Neural crest cell (in vitro differentiated cells): ENCODE measurements around the gene SNX25. TPM values are rescaled to one million over a fixed set of nuclear protein-coding genes. Genes with fewer than 3 reads are reported as not detected.
"Not testable (repeated sequence)": the region's sequence is repeated elsewhere in the genome, so short reads cannot be mapped to it uniquely, and the experiment has no call there.

Experiments
- DNase-seq: peaks from one replicate; pipeline ENCODE4 v3.0.0; 2021; ENCODE audit warnings: low read depth, mixed read lengths, low spot score
- H3K27ac Mint-ChIP-seq: one replicate; pipeline ENCODE4 v1.8.0; 2021; ENCODE audit warnings: mild to moderate bottlenecking, mixed read lengths; ENCODE audit not compliant: unreplicated experiment
- H3K27me3 Mint-ChIP-seq: 2 replicates; pipeline ENCODE4 v1.8.0; 2021; ENCODE audit warnings: low read depth, mild to moderate bottlenecking, mixed read lengths
- H3K36me3 Mint-ChIP-seq: 2 replicates; pipeline ENCODE4 v1.8.0; 2021; ENCODE audit warnings: low read depth, mild to moderate bottlenecking, mixed read lengths
- H3K4me1 Mint-ChIP-seq: 2 replicates; pipeline ENCODE4 v1.8.0; 2021; ENCODE audit warnings: mixed read lengths
- H3K4me3 Mint-ChIP-seq: one replicate; pipeline ENCODE4 v1.8.0; 2021; ENCODE audit warnings: mild to moderate bottlenecking, mixed read lengths
- H3K9me3 Mint-ChIP-seq: 2 replicates; pipeline ENCODE4 v1.8.0; 2021; ENCODE audit warnings: mixed read lengths
- CTCF ChIP-seq: fragments of 200-600 bp; sonication (generic); conservative IDR thresholded peaks from 2 replicates; pipeline ENCODE4 v1.5.0; 2021; ENCODE audit warnings: antibody characterized with exemption, mild to moderate bottlenecking
- total RNA-seq: library from RNA; stranded (reverse); gene quantifications from 2 replicates; pipeline ENCODE4 v1.2.1, GENCODE V29; 2021

Gene SNX25
- total RNA-seq, 1 donor from 2014 or later = 9.7 TPM

- peaks cover 4% of the 10 kb centered on the region for H3K36me3 Mint-ChIP-seq
- no peaks in the 10 kb centered on the region for H3K27me3 Mint-ChIP-seq
- no peak for TF ChIP-seq CTCF
- no peaks in the 10 kb centered on the region for H3K9me3 Mint-ChIP-seq
- no peak overlapping the region for H3K4me3 Mint-ChIP-seq
- DNase-seq = no peak
- H3K27ac Mint-ChIP-seq = no peak overlapping the region
- H3K4me1 Mint-ChIP-seq = no peaks in the 10 kb centered on the region
Measured at GRCh38 chr4:185254434-185254833, 45.0 kb downstream of the SNX25 start.

- Mint-ChIP-seq H3K9me3 (no peaks in the 10 kb centered on the region), H3K4me1 (peaks cover 4% of the 10 kb centered on the region), H3K27ac (no peak overlapping the region), H3K4me3 (no peak overlapping the region), H3K36me3 (no peaks in the 10 kb centered on the region), H3K27me3 (no peaks in the 10 kb centered on the region)
- DNase-seq = no peak
- TF ChIP-seq CTCF = no peak
Measured at GRCh38 chr4:185255868-185256267, 46.5 kb downstream of the SNX25 start.

GRCh38 chr4:185256446-185256845 is 47.0 kb downstream of the SNX25 start:
- DNase-seq = no peak
- no peak overlapping the region for H3K27ac Mint-ChIP-seq
- no peak for TF ChIP-seq CTCF
- H3K4me1 Mint-ChIP-seq = peaks cover 4% of the 10 kb centered on the region
- H3K36me3 Mint-ChIP-seq = no peaks in the 10 kb centered on the region
- H3K27me3 Mint-ChIP-seq = no peaks in the 10 kb centered on the region
- H3K9me3 Mint-ChIP-seq = no peaks in the 10 kb centered on the region
- no peak overlapping the region for H3K4me3 Mint-ChIP-seq

GRCh38 chr4:185257086-185257485 is 47.7 kb downstream of the SNX25 start:
- Mint-ChIP-seq H3K9me3 (no peaks in the 10 kb centered on the region), H3K36me3 (no peaks in the 10 kb centered on the region), H3K27me3 (no peaks in the 10 kb centered on the region), H3K4me1 (peaks cover 4% of the 10 kb centered on the region), H3K27ac (no peak overlapping the region), H3K4me3 (no peak overlapping the region)
- DNase-seq = no peak
- no peak for TF ChIP-seq CTCF

GRCh38 chr4:185257694-185258093 is 48.3 kb downstream of the SNX25 start:
- DNase-seq = no peak
- no peak overlapping the region for H3K4me3 Mint-ChIP-seq
- H3K36me3 Mint-ChIP-seq = no peaks in the 10 kb centered on the region
- H3K27ac Mint-ChIP-seq = no peak overlapping the region
- no peaks in the 10 kb centered on the region for H3K27me3 Mint-ChIP-seq
- peaks cover 4% of the 10 kb centered on the region for H3K4me1 Mint-ChIP-seq
- H3K9me3 Mint-ChIP-seq = no peaks in the 10 kb centered on the region
- TF ChIP-seq CTCF = no peak

- H3K27me3 Mint-ChIP-seq, H3K27ac Mint-ChIP-seq, H3K4me3 Mint-ChIP-seq, DNase-seq, H3K9me3 Mint-ChIP-seq, H3K36me3 Mint-ChIP-seq, H3K4me1 Mint-ChIP-seq: not testable (repeated sequence)
Measured at GRCh38 chr4:185258741-185259140, 49.3 kb downstream of the SNX25 start.
